Loucy (cell line): Measurements from ENCODE around the gene RET.

ENCODE experiments used
- CTCF ChIP-seq: fragments of 200-600 bp; sonication (generic); conservative IDR thresholded peaks from 2 replicates; pipeline ENCODE4 v1.5.1; 2014; ENCODE audit warnings: mild to moderate bottlenecking, antibody characterized with exemption, low read length
- EZH2phosphoT487 ChIP-seq: fragments of 200-600 bp; IDR thresholded peaks from 2 replicates; pipeline ENCODE4 v1.6.1; 2018; ENCODE audit warnings: antibody characterized with exemption, mild to moderate bottlenecking, moderate library complexity, borderline replicate concordance

- TF ChIP-seq CTCF: no peak
- no peak for TF ChIP-seq EZH2phosphoT487
Observed at GRCh38 chr10:43062402-43063160, 14.3 kb upstream of the RET start.
